Stimulated activated CD4-positive, alpha-beta T cell treated with anti-CD3 and anti-CD28 coated beads, Interleukin-1b, Interleukin-23, amount 100 ng/mL, for 48 hours (primary cell): ENCODE measurements around the gene PPP2R1A.

Experiments
- DNase-seq: peaks from one replicate; pipeline ENCODE4 v3.0.0-alpha.2; 2020

PPP2R1A gene

GRCh38 chr19:52189735-52190486 is at the start of gene PPP2R1A:
TSS of gene PPP2R1A (plus strand) at chr19:52190052. CDS start at chr19:52190097, 45 bp downstream.
- DNase-seq, result peak; percentile 99

DNA sequence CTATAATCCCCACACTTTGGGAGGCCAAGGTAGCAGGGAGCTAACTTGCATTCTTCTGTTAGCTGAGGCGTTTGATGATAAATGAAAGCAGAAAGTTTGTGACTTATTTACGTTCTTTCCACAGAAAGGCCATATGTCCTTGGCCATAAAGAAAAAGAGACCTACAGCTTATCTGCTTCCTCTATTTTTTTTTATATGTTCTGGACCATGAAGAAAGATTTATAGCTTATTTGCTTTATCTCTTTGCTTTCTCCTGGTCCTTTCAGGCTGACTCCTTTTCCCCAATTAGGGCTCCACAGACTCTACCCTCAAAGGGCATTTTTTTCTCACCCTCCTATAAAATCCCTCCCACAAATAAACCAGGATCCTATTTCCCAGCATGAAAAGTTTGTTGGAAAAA is 48.6 kb upstream of the PPP2R1A start:
- no peak for DNase-seq

- no peak for DNase-seq
These were observed 47.8 kb upstream of the PPP2R1A start for GRCh38 chr19:52142001-52142595.

- no peak for DNase-seq
These were observed 41.6 kb upstream of the PPP2R1A start for GRCh38 chr19:52148256-52148655.

DNA sequence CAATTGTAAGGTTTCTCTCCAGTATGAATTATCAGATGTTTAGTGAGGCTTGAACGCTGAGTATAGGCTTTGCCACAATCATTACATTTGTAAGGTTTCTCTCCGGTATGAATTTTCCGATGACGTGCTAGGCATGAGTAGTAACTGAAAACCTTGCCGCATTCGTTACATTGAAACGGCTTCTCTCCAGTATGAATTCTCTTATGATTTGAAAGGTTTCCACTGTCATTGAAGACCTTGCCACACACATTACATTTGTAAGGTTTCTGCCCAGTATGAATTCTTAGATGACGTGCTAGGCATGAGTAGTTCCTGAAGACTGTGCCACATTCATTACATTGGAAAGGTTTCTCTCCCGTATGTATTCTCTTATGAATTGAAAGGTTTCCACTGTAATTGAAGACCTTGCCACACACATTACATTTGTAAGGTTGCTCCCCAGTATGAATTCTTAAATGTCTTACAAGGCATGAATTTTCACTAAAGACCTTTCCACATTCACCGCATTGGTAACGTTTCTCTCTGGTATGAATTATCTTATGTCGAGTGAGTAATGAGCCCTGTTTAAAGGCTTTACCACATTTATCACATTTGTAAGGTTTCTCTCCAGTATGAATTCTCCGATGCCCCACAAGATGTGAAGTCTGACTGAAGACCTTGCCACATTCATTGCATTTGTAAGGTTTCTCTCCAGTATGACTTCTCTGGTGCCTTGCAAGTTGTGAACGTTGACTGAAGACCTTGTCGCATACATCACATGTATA is 34.1 kb upstream of the PPP2R1A start:
- no peak for DNase-seq

- DNase-seq, result no peak
These were observed 19.5 kb upstream of the PPP2R1A start for GRCh38 chr19:52170304-52170703.

DNA sequence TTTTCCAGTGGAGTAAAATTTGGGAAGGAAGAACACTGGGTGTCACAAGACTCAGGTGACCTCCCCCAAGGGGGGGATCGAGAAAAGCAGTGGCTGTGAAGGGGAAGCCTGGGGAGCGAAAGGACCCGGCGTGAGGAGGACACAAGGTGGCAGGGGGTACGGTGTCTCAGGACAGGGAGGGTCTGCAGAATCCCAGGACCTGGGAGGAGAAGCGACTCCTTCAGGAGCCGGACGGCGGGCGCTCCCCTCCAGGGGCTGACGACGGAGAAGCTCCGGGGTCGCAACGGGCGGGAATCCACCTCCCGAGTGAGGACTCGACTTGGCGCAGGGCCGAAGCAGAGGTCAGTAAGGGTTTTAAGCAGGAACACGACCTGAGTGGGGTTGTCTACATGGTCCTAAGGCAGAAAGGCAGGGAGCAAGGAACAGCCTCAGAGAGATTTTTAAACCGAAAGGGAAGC is 19.0 kb upstream of the PPP2R1A start:
- no peak for DNase-seq

GRCh38 chr19:52171321-52172169 is 18.3 kb upstream of the PPP2R1A start, which contains the start of gene ZNF836:
TSS of gene ZNF836 (minus strand) at chr19:52171621. CDS start at chr19:52168072, 3,549 bp downstream.
- peak; percentile 88 for DNase-seq

DNA sequence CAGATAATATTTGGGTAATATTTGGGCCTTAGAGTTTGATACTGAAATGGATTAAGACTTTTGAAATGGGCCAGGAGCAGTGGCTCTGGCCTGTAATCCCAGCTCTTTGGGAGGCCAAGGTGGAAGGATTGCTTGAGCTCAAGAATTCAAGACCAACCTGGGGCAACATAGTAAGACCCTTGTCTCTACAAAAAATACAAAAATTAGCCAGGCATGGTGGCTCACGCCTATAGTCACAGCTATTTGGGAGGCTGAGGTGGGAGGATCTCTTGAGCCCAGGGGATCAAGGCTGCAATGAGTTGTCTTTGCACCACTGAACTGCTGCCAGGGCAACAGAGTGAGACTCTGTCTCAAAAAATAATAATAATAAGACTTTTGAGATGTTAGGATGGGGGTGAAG is 17.5 kb upstream of the PPP2R1A start:
- no peak for DNase-seq

DNA sequence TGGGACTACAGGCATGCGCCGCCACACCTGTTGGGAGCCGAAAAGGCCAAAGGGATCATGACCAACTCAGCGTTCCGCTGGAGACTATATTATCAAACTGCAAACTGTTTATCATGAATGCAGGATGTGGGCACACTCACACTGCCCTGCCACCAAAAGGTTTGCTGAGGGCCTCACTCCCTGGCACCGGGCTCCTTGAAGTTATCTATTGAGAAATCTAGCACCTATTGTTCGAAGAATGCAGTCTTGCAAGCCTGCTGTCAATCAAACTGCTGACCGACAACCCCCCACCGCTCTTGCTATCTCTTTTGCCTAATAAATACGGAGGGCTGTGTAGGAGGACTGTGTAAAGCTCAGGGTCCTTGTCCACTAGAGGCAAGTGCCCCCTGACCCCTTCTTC is 13.3 kb upstream of the PPP2R1A start:
- DNase-seq, result no peak

DNA sequence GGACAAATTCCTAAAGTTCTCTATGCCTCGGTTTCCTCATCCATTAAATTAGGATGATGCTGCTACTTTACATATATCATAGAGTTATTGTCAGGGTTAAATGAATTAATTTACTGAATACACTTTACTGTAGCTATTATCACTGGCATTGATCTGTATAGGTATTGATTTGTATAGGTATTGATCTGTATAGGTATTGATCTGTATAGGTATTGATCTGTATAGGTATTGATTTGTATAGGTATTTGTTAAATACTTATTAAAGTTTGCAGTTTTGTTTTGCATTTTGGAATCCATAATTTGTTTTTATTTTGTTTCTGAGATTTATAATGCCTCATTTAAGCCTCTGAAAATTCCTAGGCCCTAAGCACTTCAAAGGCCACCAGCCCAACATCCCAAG is 2.4 kb upstream of the PPP2R1A start:
- no peak for DNase-seq

GRCh38 chr19:52188822-52189734 is 774 bp upstream of the PPP2R1A start:
- no peak for DNase-seq

DNA sequence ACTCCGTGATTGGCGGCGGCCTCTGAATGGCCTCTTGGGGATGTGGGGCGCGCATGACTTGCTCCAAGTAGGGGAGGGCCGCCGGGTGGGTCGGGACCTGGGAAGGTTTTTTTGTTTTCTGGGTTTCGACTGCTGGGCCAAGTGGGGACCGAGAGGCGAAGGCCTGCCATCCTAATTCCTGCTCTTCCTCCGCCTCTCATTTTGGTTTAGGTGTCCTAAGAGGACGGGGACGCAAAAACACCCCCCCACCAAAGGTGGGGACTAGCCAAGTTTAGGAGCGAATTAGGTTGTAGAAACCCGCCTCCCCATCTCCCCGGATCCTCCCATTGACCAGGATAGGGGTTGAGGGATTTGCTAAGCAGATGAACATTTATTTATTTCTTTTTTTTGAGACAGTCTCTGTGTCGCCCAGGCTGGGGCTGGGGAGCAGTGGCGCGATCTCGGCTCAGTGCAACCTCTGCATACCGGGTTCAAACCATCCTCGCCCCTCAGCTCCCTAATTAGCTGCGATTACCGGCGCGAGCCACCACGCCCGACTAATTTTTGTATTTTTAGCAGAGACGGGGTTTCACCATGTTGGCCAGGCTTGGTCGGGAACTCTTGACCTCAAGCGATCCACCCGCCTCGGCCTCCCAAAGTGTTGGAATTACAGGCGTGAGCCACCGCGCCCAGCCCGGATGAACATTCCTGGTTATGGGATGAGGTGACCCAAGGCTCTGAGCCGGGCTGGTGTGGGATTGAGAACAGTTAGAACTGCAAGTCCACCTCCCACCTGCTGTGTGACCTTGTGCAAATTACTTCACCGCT is 838 bp downstream of the PPP2R1A start:
- DNase-seq, result no peak

- no peak for DNase-seq
These were observed 1.5 kb downstream of the PPP2R1A start for GRCh38 chr19:52191389-52191788.

GRCh38 chr19:52191951-52192350 is 2.1 kb downstream of the PPP2R1A start:
- no peak for DNase-seq

- DNase-seq, result no peak
These were observed 6.6 kb downstream of the PPP2R1A start for GRCh38 chr19:52196256-52196967.

DNA sequence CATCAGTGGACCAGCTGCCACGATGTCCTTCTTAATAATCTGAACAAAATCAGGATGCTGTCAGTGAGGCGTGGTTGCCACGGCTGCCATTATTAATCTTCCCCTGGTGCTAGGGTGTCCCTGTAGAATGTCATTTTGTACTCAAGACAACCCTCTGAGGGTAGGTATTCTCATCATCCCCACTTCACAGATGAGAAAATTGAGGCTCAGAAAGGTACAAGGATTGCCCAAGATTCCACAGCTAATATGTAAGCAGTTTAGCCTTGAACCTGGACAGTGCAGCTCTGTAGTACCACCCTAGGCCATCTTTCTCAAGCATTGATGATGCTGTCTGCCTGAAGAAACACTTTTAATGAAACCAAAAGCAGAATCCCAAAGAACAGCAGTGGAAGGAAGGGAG is 8.1 kb downstream of the PPP2R1A start:
- no peak for DNase-seq

DNA sequence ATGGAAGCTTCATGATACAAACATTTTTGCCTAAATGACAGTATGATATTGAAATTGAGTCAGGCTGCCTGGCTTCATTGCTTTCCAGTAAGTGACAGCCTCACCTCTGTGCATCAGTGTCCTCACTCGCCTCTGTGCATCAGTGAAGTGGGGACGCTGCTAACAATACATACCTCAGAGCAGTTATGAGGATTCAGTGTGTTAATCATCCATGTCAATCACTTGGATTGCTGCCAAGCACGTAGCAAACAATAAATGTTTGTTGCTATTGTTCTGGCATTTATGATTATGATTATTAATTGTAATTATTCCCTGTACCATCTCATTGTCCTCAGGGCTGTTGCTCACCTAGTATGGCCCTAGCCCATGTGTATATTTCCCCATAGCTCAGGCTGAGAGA is 8.8 kb downstream of the PPP2R1A start:
- DNase-seq, result no peak

GRCh38 chr19:52200044-52200443 is 10.2 kb downstream of the PPP2R1A start:
- DNase-seq, result no peak
